Measurements from ENCODE around the gene TOR1A.
"Not testable (repeated sequence)": the region's sequence is repeated elsewhere in the genome, so short reads cannot be mapped to it uniquely, and the experiment has no call there.

The TOR1A gene

GRCh38 chr9:129784970-129785369, 39.0 kb downstream of the TOR1A start:
- not testable (repeated sequence) for H2BK120ac ChIP-seq (ENCODE audit: low read depth, low read length); H3K36me3 ChIP-seq (replicated peaks in 1 of 2; ENCODE audit: control insufficient read depth in 2 of 2, insufficient read depth in 2 of 2, low read length in 2 of 2); H3K23ac ChIP-seq (ENCODE audit: low read depth, low read length, poor library complexity); H3K27ac ChIP-seq (replicated peaks; ENCODE audit: low read length); H3K4me1 ChIP-seq (ENCODE audit: control insufficient read depth in 2 of 2, insufficient read depth in 1 of 2, low read depth in 1 of 2, low read length in 2 of 2); H3K14ac ChIP-seq (ENCODE audit: low read length); H4K91ac ChIP-seq (ENCODE audit: low read depth, low read length, poor library complexity); DNase-seq (ENCODE audit: low spot score); H3K4ac ChIP-seq (ENCODE audit: low read length); H3K79me1 ChIP-seq (ENCODE audit: low read depth, low read length); H2BK5ac ChIP-seq (ENCODE audit: low read length); H2AFZ ChIP-seq (ENCODE audit: low read length); H3K9ac ChIP-seq (ENCODE audit: low read depth, low read length, poor library complexity); H2AK5ac ChIP-seq (ENCODE audit: low read depth, low read length); H2BK12ac ChIP-seq (ENCODE audit: low read length); H4K8ac ChIP-seq (ENCODE audit: low read depth, low read length); H3K4me2 ChIP-seq (ENCODE audit: insufficient read depth, low read length, poor library complexity, severe bottlenecking); H3K18ac ChIP-seq (ENCODE audit: low read length); H2BK15ac ChIP-seq (ENCODE audit: low read length); H3K4me3 ChIP-seq (ENCODE audit: low read length in 2 of 2); H3K9me3 ChIP-seq (replicated peaks in 1 of 2; ENCODE audit: control insufficient read depth in 2 of 2, insufficient read depth in 1 of 2, low read depth in 1 of 2, low read length in 2 of 2)
- H3K27me3 ChIP-seq (ENCODE audit: control insufficient read depth in 3 of 3, insufficient read depth in 3 of 3, low read depth in 1 of 3, low read length in 3 of 3), result peaks cover 0 to 21% (median 1%) of the 10 kb centered on the region in 3 experiments
- WGBS, 2 donors (ENCODE audit: extremely low coverage in 2 of 2, insufficient read length in 2 of 2, insufficient replicate concordance in 1 of 2), result no CpG with 5 or more reads among the region's 11 CpGs

GRCh38 chr9:129783516-129784361, 40.2 kb downstream of the TOR1A start:
- Histone ChIP-seq H3K4ac (ENCODE audit: low read length) (no peak overlapping the region), H3K79me1 (ENCODE audit: low read depth, low read length) (no peaks in the 10 kb centered on the region), H3K27ac (replicated peaks; ENCODE audit: low read length) (no peak overlapping the region), H3K9ac (ENCODE audit: low read depth, low read length, poor library complexity) (no peak overlapping the region), H2BK5ac (ENCODE audit: low read length) (no peak overlapping the region), H2AK5ac (ENCODE audit: low read depth, low read length) (no peak overlapping the region), H4K8ac (ENCODE audit: low read depth, low read length) (no peak overlapping the region), H3K4me2 (ENCODE audit: insufficient read depth, low read length, poor library complexity, severe bottlenecking) (no peak overlapping the region), H3K4me3 (ENCODE audit: low read length in 2 of 2) (no peak overlapping the region), H2BK120ac (ENCODE audit: low read depth, low read length) (no peak overlapping the region), H3K4me1 (ENCODE audit: control insufficient read depth in 2 of 2, insufficient read depth in 1 of 2, low read depth in 1 of 2, low read length in 2 of 2) (no peaks in the 10 kb centered on the region), H3K18ac (ENCODE audit: low read length) (no peak overlapping the region), H3K9me3 (replicated peaks in 1 of 2; ENCODE audit: control insufficient read depth in 2 of 2, insufficient read depth in 1 of 2, low read depth in 1 of 2, low read length in 2 of 2) (no peaks in the 10 kb centered on the region), H3K14ac (ENCODE audit: low read length) (no peak overlapping the region), H4K91ac (ENCODE audit: low read depth, low read length, poor library complexity) (no peak overlapping the region), H3K27me3 (ENCODE audit: control insufficient read depth in 3 of 3, insufficient read depth in 3 of 3, low read depth in 1 of 3, low read length in 3 of 3) (peaks cover 0 to 21% (median 1%) of the 10 kb centered on the region in 3 experiments), H2BK15ac (ENCODE audit: low read length) (no peak overlapping the region), H3K23ac (ENCODE audit: low read depth, low read length, poor library complexity) (no peak overlapping the region), H2AFZ (ENCODE audit: low read length) (no peak overlapping the region), H3K36me3 (replicated peaks in 1 of 2; ENCODE audit: control insufficient read depth in 2 of 2, insufficient read depth in 2 of 2, low read length in 2 of 2) (no peaks in the 10 kb centered on the region), H2BK12ac (ENCODE audit: low read length) (no peak overlapping the region)
- no CpG with 5 or more reads among the region's 14 CpGs for WGBS, 2 donors (ENCODE audit: extremely low coverage in 2 of 2, insufficient read length in 2 of 2, insufficient replicate concordance in 1 of 2)
- peak; percentile 71 for DNase-seq (ENCODE audit: low spot score)

GRCh38 chr9:129781981-129782380, 42.0 kb downstream of the TOR1A start:
- Histone ChIP-seq H3K18ac (ENCODE audit: low read length) (no peak overlapping the region), H3K23ac (ENCODE audit: low read depth, low read length, poor library complexity) (no peak overlapping the region), H3K4me3 (ENCODE audit: low read length in 2 of 2) (no peak overlapping the region), H2AFZ (ENCODE audit: low read length) (no peak overlapping the region), H3K4ac (ENCODE audit: low read length) (peak overlapping the region; percentile 37), H2BK120ac (ENCODE audit: low read depth, low read length) (no peak overlapping the region), H2BK12ac (ENCODE audit: low read length) (no peak overlapping the region), H3K4me2 (ENCODE audit: insufficient read depth, low read length, poor library complexity, severe bottlenecking) (no peak overlapping the region), H3K27ac (replicated peaks; ENCODE audit: low read length) (no peak overlapping the region), H3K36me3 (replicated peaks in 1 of 2; ENCODE audit: control insufficient read depth in 2 of 2, insufficient read depth in 2 of 2, low read length in 2 of 2) (no peaks in the 10 kb centered on the region), H3K4me1 (ENCODE audit: control insufficient read depth in 2 of 2, insufficient read depth in 1 of 2, low read depth in 1 of 2, low read length in 2 of 2) (peaks cover 5% of the 10 kb centered on the region in 2 donors), H2AK5ac (ENCODE audit: low read depth, low read length) (no peak overlapping the region), H2BK15ac (ENCODE audit: low read length) (no peak overlapping the region), H2BK5ac (ENCODE audit: low read length) (no peak overlapping the region), H4K91ac (ENCODE audit: low read depth, low read length, poor library complexity) (no peak overlapping the region), H3K9ac (ENCODE audit: low read depth, low read length, poor library complexity) (no peak overlapping the region), H3K9me3 (replicated peaks in 1 of 2; ENCODE audit: control insufficient read depth in 2 of 2, insufficient read depth in 1 of 2, low read depth in 1 of 2, low read length in 2 of 2) (no peaks in the 10 kb centered on the region), H3K27me3 (ENCODE audit: control insufficient read depth in 3 of 3, insufficient read depth in 3 of 3, low read depth in 1 of 3, low read length in 3 of 3) (peaks cover 0 to 14% (median 1%) of the 10 kb centered on the region in 3 experiments), H4K8ac (ENCODE audit: low read depth, low read length) (no peak overlapping the region), H3K14ac (ENCODE audit: low read length) (no peak overlapping the region), H3K79me1 (ENCODE audit: low read depth, low read length) (no peaks in the 10 kb centered on the region)
- no CpG with 5 or more reads among the region's 5 CpGs for WGBS, 2 donors (ENCODE audit: extremely low coverage in 2 of 2, insufficient read length in 2 of 2, insufficient replicate concordance in 1 of 2)
- no peak for DNase-seq (ENCODE audit: low spot score)

GRCh38 chr9:129781131-129781530, 42.8 kb downstream of the TOR1A start:
- H2BK15ac ChIP-seq (ENCODE audit: low read length), result no peak overlapping the region

More at GRCh38 chr9:129781131-129781530, 42.8 kb downstream of the TOR1A start:
- Histone ChIP-seq H3K9me3 (replicated peaks in 1 of 2; ENCODE audit: control insufficient read depth in 2 of 2, insufficient read depth in 1 of 2, low read depth in 1 of 2, low read length in 2 of 2) (no peaks in the 10 kb centered on the region), H3K9ac (ENCODE audit: low read depth, low read length, poor library complexity) (no peak overlapping the region), H4K8ac (ENCODE audit: low read depth, low read length) (no peak overlapping the region), H3K27ac (replicated peaks; ENCODE audit: low read length) (no peak overlapping the region), H4K91ac (ENCODE audit: low read depth, low read length, poor library complexity) (no peak overlapping the region), H2BK5ac (ENCODE audit: low read length) (no peak overlapping the region), H2BK12ac (ENCODE audit: low read length) (no peak overlapping the region), H3K4me2 (ENCODE audit: insufficient read depth, low read length, poor library complexity, severe bottlenecking) (no peak overlapping the region), H2AFZ (ENCODE audit: low read length) (no peak overlapping the region), H3K4me1 (ENCODE audit: control insufficient read depth in 2 of 2, insufficient read depth in 1 of 2, low read depth in 1 of 2, low read length in 2 of 2) (peaks cover 5 to 7% of the 10 kb centered on the region in 2 donors), H3K18ac (ENCODE audit: low read length) (no peak overlapping the region), H2AK5ac (ENCODE audit: low read depth, low read length) (no peak overlapping the region), H3K79me1 (ENCODE audit: low read depth, low read length) (no peaks in the 10 kb centered on the region), H3K14ac (ENCODE audit: low read length) (no peak overlapping the region), H3K4ac (ENCODE audit: low read length) (no peak overlapping the region), H3K36me3 (replicated peaks in 1 of 2; ENCODE audit: control insufficient read depth in 2 of 2, insufficient read depth in 2 of 2, low read length in 2 of 2) (no peaks in the 10 kb centered on the region), H2BK120ac (ENCODE audit: low read depth, low read length) (no peak overlapping the region), H3K4me3 (ENCODE audit: low read length in 2 of 2) (no peak overlapping the region), H3K23ac (ENCODE audit: low read depth, low read length, poor library complexity) (no peak overlapping the region), H3K27me3 (ENCODE audit: control insufficient read depth in 3 of 3, insufficient read depth in 3 of 3, low read depth in 1 of 3, low read length in 3 of 3) (peaks cover 0 to 9% (median 1%) of the 10 kb centered on the region in 3 experiments)
- no peak for DNase-seq (ENCODE audit: low spot score)
- WGBS, 2 donors (ENCODE audit: extremely low coverage in 2 of 2, insufficient read length in 2 of 2, insufficient replicate concordance in 1 of 2), result no CpG with 5 or more reads among the region's 8 CpGs

Measured in neuronal stem cell (in vitro differentiated cells).